GM12878 (cell line): ENCODE results near the gene DCUN1D4. TPM values are rescaled to one million over a fixed set of nuclear protein-coding genes. Genes with fewer than 3 reads are reported as not detected.
A peak's percentile ranks its signal among the peaks of the same experiment; 100 is the strongest.

ENCODE experiments used
- ATF7 ChIP-seq: fragments of 450-650 bp; IDR thresholded peaks from 2 replicates; pipeline ENCODE4 v1.6.1; 2016; ENCODE audit warnings: low read depth, mild to moderate bottlenecking
- BRCA1 ChIP-seq: IDR thresholded peaks from 2 replicates; pipeline ENCODE4 v1.6.1; 2011; ENCODE audit warnings: low read depth, low read length, improper control_type of control experiment
- CBX3 ChIP-seq: fragments of 200-600 bp; sonication (generic); IDR thresholded peaks from 2 replicates; pipeline ENCODE4 v1.6.1; 2016; ENCODE audit warnings: low read depth, borderline replicate concordance
- EZH2 ChIP-seq: IDR thresholded peaks from 2 replicates; pipeline ENCODE4 v1.6.1; 2012; ENCODE audit warnings: low read depth, mild to moderate bottlenecking, control low read depth, inconsistent platforms, low read length, borderline replicate concordance; ENCODE audit not compliant: control insufficient read depth
- FOXK2 ChIP-seq: fragments of 450-650 bp; IDR thresholded peaks from 2 replicates; pipeline ENCODE4 v1.6.1; 2017; ENCODE audit warnings: mild to moderate bottlenecking, moderate library complexity
- JUNB ChIP-seq: IDR thresholded peaks from 2 replicates; pipeline ENCODE4 v1.6.1; 2016; ENCODE audit warnings: antibody characterized with exemption, mild to moderate bottlenecking
- MXI1 ChIP-seq: fragments of 150-350 bp; IDR thresholded peaks from 2 replicates; pipeline ENCODE4 v1.6.1; 2011; ENCODE audit warnings: low read depth, mild to moderate bottlenecking, inconsistent platforms, low read length, improper control_type of control experiment
- NR2C2 ChIP-seq: IDR thresholded peaks from 2 replicates; pipeline ENCODE4 v1.6.1; 2011; ENCODE audit warnings: borderline replicate concordance, low read depth; ENCODE audit not compliant: control insufficient read depth, insufficient read length
- POLR2AphosphoS2 ChIP-seq: IDR thresholded peaks from 2 replicates; pipeline ENCODE4 v1.6.1; 2011; ENCODE audit warnings: low read depth, mild to moderate bottlenecking, low read length, improper control_type of control experiment, moderate library complexity
- PRDM15 ChIP-seq: fragments of 450-650 bp; formaldehyde crosslinking; IDR thresholded peaks from 2 replicates; pipeline ENCODE4 v1.4.0; 2020; ENCODE audit warnings: mild to moderate bottlenecking, moderate library complexity
- RB1 ChIP-seq: fragments of 450-650 bp; formaldehyde crosslinking; IDR thresholded peaks from 2 replicates; pipeline ENCODE4 v1.6.1; 2017; ENCODE audit warnings: mild to moderate bottlenecking, borderline replicate concordance
- SIN3A ChIP-seq: IDR thresholded peaks from 2 replicates; pipeline ENCODE4 v1.6.1; 2012; ENCODE audit warnings: low read depth, low read length, improper control_type of control experiment
- SRF ChIP-seq, 2 experiments: IDR thresholded peaks; 2 replicates each; pipeline ENCODE4 v1.6.1; 2011; ENCODE audit warnings: low read depth in 2 of 2, low read length in 2 of 2, mild to moderate bottlenecking in 1 of 2, moderate library complexity in 1 of 2
- TCF12 ChIP-seq: IDR thresholded peaks from 2 replicates; pipeline ENCODE4 v1.6.1; 2011; ENCODE audit warnings: low read depth, mild to moderate bottlenecking, low read length
- ZNF207 ChIP-seq: fragments of 450-650 bp; IDR thresholded peaks from 2 replicates; pipeline ENCODE4 v1.6.1; 2014; ENCODE audit warnings: antibody characterized with exemption, mild to moderate bottlenecking, borderline replicate concordance
- ZNF687 ChIP-seq: fragments of 450-650 bp; IDR thresholded peaks from 2 replicates; pipeline ENCODE4 v1.6.1; 2017; ENCODE audit warnings: mild to moderate bottlenecking, moderate library complexity
- polyA plus RNA-seq, 11 experiments: library from polyadenylated mRNA; depleted of rRNA in 4 of 11; unstranded in 6 of 11; stranded (reverse) in 5 of 11; fragments of >200 nt; fragmentation: Nextera tagmentation in 4 of 11; fragmentation: Illumina TruSeq in 1 of 11; extraction: Ambion mirVana in 4 of 11; extraction: Trizol in 1 of 11; gene quantifications; 1 replicate in 1 of 11; 2 replicates in 10 of 11; pipeline versions ENCODE4 v1.2.1 to v1.2.3, GENCODE V29; 2011 to 2016; ENCODE audit warnings: inconsistent platforms in 2 of 11, missing spikeins in 2 of 11, low read depth in 1 of 11
- total RNA-seq, 4 experiments: library from RNA; depleted of rRNA in 3 of 4; stranded (reverse); fragments of >200 nt in 3 of 4; fragmentation: Illumina TruSeq in 1 of 4; extraction: Trizol in 1 of 4; gene quantifications; 2 replicates each; pipeline versions ENCODE4 v1.2.1 to v1.2.3, GENCODE V29; 2013 to 2021
- TF ChIP-seq, protein P1 (sequence below): IDR thresholded peaks from 2 replicates; pipeline ENCODE4 v1.6.1; 2011; ENCODE audit warnings: low read depth, mild to moderate bottlenecking, low read length, moderate library complexity, borderline replicate concordance; ENCODE audit errors: extremely low read depth
- TF ChIP-seq, protein P2 (sequence below): IDR thresholded peaks from 2 replicates; pipeline ENCODE4 v1.6.1; 2011; ENCODE audit warnings: low read depth, low read length, improper control_type of control experiment, borderline replicate concordance
- TF ChIP-seq, protein P3 (sequence below): IDR thresholded peaks from 2 replicates; pipeline ENCODE4 v1.6.1; 2012; ENCODE audit warnings: low read length, inconsistent platforms

The DCUN1D4 gene
- total and polyA plus RNA-seq, 10 of the 15 experiments (the other 5 are each of a cell fraction or from before 2014, with no cell fraction given): 7.1 to 62.6 (median 16.8) TPM

DNA sequence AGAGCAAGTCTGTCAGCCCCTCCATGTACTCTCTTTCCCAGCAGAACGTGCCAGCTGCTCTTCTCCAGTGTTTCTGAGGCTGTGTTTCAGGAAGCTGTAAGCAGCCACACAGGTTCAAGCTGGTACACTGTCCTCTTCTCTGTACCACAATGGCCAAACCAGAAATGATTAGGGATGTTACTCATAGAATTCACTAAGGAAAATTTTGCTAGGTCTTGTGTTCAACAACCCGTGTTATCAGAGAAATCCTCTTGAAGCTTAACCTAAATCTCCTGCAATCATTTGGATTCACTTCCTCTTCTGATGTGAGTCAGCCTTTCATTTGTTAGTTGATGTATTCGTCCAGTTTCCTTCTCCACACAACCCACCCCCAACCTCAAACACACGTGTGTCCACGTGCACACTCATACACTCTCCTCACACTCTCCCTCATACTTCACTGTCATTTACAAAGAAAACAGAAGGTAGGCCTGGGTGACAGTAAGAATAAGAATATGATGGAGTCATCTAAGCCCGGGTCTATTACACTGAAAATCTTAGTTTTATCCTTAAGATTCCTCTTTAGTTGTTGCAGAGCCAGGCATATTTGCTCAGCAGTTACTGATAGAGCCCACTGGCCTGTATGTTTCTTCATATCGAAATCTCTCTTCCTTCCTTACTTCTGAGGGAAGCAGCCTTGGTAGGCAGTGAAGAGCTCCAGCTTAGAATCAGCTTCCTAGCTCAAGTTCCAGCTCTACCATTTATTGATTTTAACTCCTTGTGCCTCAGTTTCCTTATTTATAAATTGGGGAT, 63.4 kb downstream of the DCUN1D4 start (continued):
- TF ChIP-seq ZNF687 (no peak), JUNB (peak; percentile 90), ATF7 (peak; percentile 77), SIN3A (no peak), SRF (IDR thresholded peaks at IDR 0.05; ENCODE audit: low read depth in 2 of 2, low read length in 2 of 2) (no peak), RB1 (no peak), MXI1 (peak; percentile 79), PRDM15 (CRISPR knock-in tag) (no peak), TCF12 (no peak), BRCA1 (no peak), CBX3 (no peak), POLR2AphosphoS2 (no peak), EZH2 (no peak), FOXK2 (no peak), NR2C2 (no peak), ZNF207 (no peak)
- TF ChIP-seq, protein P1, sequence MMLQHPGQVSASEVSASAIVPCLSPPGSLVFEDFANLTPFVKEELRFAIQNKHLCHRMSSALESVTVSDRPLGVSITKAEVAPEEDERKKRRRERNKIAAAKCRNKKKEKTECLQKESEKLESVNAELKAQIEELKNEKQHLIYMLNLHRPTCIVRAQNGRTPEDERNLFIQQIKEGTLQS: no peak
- TF ChIP-seq, protein P2, sequence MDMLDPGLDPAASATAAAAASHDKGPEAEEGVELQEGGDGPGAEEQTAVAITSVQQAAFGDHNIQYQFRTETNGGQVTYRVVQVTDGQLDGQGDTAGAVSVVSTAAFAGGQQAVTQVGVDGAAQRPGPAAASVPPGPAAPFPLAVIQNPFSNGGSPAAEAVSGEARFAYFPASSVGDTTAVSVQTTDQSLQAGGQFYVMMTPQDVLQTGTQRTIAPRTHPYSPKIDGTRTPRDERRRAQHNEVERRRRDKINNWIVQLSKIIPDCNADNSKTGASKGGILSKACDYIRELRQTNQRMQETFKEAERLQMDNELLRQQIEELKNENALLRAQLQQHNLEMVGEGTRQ: no peak; the same call in 1 of the 2 replicates
- TF ChIP-seq, protein P3, sequence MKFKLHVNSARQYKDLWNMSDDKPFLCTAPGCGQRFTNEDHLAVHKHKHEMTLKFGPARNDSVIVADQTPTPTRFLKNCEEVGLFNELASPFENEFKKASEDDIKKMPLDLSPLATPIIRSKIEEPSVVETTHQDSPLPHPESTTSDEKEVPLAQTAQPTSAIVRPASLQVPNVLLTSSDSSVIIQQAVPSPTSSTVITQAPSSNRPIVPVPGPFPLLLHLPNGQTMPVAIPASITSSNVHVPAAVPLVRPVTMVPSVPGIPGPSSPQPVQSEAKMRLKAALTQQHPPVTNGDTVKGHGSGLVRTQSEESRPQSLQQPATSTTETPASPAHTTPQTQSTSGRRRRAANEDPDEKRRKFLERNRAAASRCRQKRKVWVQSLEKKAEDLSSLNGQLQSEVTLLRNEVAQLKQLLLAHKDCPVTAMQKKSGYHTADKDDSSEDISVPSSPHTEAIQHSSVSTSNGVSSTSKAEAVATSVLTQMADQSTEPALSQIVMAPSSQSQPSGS: peak; percentile 82
